Measurements from ENCODE around the gene PAQR4.

The PAQR4 gene

DNA sequence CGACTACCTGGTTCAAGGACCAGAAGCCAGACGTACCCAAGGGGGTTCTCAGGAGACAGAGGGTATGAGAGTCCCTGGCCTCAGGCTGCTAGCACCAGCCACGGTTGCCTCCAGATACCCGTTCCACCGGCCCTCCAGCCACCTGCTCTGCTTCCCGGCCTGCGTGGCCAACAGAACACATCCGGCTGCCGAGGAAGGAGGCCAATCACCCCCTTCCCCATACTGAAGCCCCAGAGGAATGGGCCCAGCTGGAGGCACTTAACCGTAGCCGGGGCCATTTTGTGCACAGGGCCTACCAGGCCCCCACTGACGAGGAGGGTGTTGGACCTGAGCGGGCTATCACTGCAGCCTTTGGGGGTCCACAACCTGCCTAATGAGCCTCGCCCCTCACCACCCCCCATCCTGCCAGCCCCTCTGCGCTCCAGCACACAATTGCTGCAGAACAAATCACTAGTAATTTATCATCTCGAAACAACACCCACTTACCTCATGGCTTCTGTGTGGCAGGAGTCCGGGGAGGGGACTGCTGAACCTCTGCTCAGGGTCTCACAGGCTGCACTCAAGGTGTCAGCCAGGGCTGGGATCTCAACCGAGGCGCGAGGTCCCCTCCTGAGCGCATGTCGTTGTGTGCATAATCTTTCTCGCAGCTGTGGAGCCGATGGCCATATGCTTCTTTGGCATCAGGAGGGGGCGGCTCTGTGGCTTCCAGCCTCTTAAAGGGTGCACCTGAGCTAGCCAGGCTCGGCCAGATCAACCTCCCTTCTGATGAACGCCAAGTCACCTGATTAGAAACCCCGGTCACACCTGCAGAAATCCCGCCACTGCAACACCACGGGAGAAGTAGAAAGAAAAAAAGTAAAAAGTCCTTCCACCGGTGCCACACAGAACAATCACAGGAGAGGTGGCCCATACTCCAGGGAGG lies 15.2 kb upstream of the PAQR4 start:
- no peak overlapping the region for H3K4me3 ChIP-seq (ENCODE audit: low read depth, low read length)
- no peak for TF ChIP-seq CTCF (IDR thresholded peaks at IDR 0.05; ENCODE audit: low read depth, low read length, missing control alignments)
- DNase-seq (ENCODE audit: low read depth): no peak

DNA sequence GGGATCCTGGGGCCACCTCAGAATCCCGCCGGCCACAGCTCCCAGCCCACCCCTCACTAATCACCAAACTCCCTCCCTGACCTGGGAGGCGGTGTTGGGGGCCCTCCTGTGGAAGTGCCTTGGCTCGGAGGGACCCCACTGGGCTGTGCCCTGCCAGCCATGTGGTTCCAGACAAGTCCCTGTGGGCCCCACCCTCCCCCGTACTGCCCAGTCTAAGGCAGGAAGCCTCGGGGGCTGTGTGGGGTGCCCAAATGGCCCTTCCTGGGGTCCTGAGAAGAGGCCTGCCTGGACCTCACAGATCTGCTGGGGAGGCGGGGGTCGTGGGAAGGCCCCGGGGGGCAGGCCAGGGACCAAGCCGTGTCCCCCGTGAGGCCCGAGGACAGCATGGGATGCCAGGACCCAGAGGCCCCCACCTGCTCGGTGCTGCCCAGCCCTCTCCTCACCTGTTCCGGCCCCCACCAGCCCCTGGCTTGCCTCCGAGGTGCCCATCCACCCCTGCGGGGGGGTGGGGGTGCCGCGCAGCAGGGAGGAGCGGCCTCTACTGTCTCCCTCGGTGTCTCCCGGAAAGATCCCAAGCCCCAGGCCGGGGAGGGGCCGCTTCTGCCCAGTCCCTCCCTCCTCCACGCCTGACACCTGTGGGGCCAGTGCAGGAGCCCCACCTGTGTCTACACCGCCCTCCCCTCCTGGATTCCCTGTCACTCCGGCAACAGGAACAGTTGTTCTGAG lies 14.3 kb upstream of the PAQR4 start:
- DNase-seq (ENCODE audit: low read depth): no peak
- no peak for TF ChIP-seq CTCF (IDR thresholded peaks at IDR 0.05; ENCODE audit: low read depth, low read length, missing control alignments)
- no peak overlapping the region for H3K4me3 ChIP-seq (ENCODE audit: low read depth, low read length)

DNA sequence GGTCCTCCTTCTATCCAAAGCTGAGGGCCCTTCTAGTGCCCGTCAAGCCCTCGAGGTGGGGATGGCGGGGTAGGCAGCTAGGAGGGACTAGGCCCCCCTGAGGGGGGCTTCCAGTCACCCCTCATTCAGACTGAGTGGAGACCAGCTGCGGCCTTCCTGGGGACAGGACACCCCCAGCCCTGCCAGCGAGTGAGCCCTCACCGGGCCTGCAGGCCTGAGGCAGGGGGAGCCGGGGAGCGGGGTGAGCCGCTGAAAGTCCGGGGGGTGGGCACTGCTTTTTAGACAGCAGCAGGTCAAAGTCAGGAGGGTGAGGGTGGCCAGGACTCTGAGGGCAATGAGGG lies 13.7 kb upstream of the PAQR4 start:
- no peak for DNase-seq (ENCODE audit: low read depth)
- no peak overlapping the region for H3K4me3 ChIP-seq (ENCODE audit: low read depth, low read length)
- TF ChIP-seq CTCF (IDR thresholded peaks at IDR 0.05; ENCODE audit: low read depth, low read length, missing control alignments): no peak

- no peak for DNase-seq (ENCODE audit: low read depth)
- TF ChIP-seq CTCF (IDR thresholded peaks at IDR 0.05; ENCODE audit: low read depth, low read length, missing control alignments): no peak
- no peak overlapping the region for H3K4me3 ChIP-seq (ENCODE audit: low read depth, low read length)
Observed at GRCh38 chr16:2955779-2956578, 13.2 kb upstream of the PAQR4 start.

- TF ChIP-seq CTCF (IDR thresholded peaks at IDR 0.05; ENCODE audit: low read depth, low read length, missing control alignments): no peak
- no peak overlapping the region for H3K4me3 ChIP-seq (ENCODE audit: low read depth, low read length)
- no peak for DNase-seq (ENCODE audit: low read depth)
Observed at GRCh38 chr16:2956579-2956956, 12.6 kb upstream of the PAQR4 start.

- no peak for DNase-seq (ENCODE audit: low read depth)
- H3K4me3 ChIP-seq (ENCODE audit: low read depth, low read length): no peak overlapping the region
- no peak for TF ChIP-seq CTCF (IDR thresholded peaks at IDR 0.05; ENCODE audit: low read depth, low read length, missing control alignments)
Observed at GRCh38 chr16:2959206-2959605, 9.9 kb upstream of the PAQR4 start.
